Loucy (cell line): Measurements from ENCODE around the gene PGBD2.
A peak's percentile ranks its signal among the peaks of the same experiment; 100 is the strongest.
"Not testable (repeated sequence)": the region's sequence is repeated elsewhere in the genome, so short reads cannot be mapped to it uniquely, and the experiment has no call there.

Source experiments
- H2AFZ ChIP-seq: fragments of 200-600 bp; sonication (generic); 2 replicates; pipeline ENCODE4 v1.6.0; 2016; ENCODE audit warnings: antibody characterized with exemption, mild to moderate bottlenecking, low read length, moderate library complexity
- H3F3A ChIP-seq: fragments of 200-600 bp; 2 replicates; pipeline ENCODE4 v1.6.0; 2016; ENCODE audit warnings: antibody characterized with exemption, low read depth, mild to moderate bottlenecking
- H3K27me3 ChIP-seq: fragments of 200-600 bp; sonication (generic); 2 replicates; pipeline ENCODE4 v1.6.1; 2014; ENCODE audit warnings: low read length, mild to moderate bottlenecking; ENCODE audit not compliant: insufficient read depth, poor library complexity, severe bottlenecking
- H3K36me3 ChIP-seq: fragments of 200-600 bp; sonication (generic); 2 replicates; pipeline ENCODE4 v1.6.1; 2016; ENCODE audit warnings: low read length; ENCODE audit not compliant: insufficient read depth
- H3K4me1 ChIP-seq: fragments of 200-600 bp; sonication (generic); 2 replicates; pipeline ENCODE4 v1.5.1; 2014; ENCODE audit warnings: low read length, mild to moderate bottlenecking; ENCODE audit not compliant: insufficient read depth, poor library complexity, severe bottlenecking
- H3K4me2 ChIP-seq: fragments of 200-600 bp; sonication (generic); 2 replicates; pipeline ENCODE4 v1.6.0; 2014; ENCODE audit warnings: antibody characterized with exemption, low read length, low read depth, mild to moderate bottlenecking; ENCODE audit not compliant: poor library complexity, severe bottlenecking
- H3K4me3 ChIP-seq: fragments of 200-600 bp; sonication (generic); 2 replicates; pipeline ENCODE4 v1.5.1; 2014; ENCODE audit warnings: low read length, mild to moderate bottlenecking, mixed read lengths; ENCODE audit not compliant: poor library complexity, severe bottlenecking
- H3K79me2 ChIP-seq: fragments of 200-600 bp; sonication (generic); 2 replicates; pipeline ENCODE4 v1.6.1; 2014; ENCODE audit warnings: low read length; ENCODE audit not compliant: insufficient read depth
- H3K9ac ChIP-seq: fragments of 200-600 bp; sonication (generic); 2 replicates; pipeline ENCODE4 v1.6.0; 2014; ENCODE audit warnings: mild to moderate bottlenecking, low read depth, low read length, moderate library complexity; ENCODE audit not compliant: poor library complexity, severe bottlenecking
- H3K9me2 ChIP-seq: fragments of 200-600 bp; sonication (generic); replicated peaks from 2 replicates; pipeline ENCODE4 v1.6.1; 2016; ENCODE audit warnings: low read depth, low read length, mixed read lengths
- H3K9me3 ChIP-seq: fragments of 200-600 bp; sonication (generic); 2 replicates; pipeline ENCODE4 v1.6.1; 2014; ENCODE audit warnings: mild to moderate bottlenecking, antibody characterized with exemption, low read length, low read depth; ENCODE audit not compliant: insufficient read depth
- H4K20me1 ChIP-seq: fragments of 200-600 bp; sonication (generic); 2 replicates; pipeline ENCODE4 v1.6.0; 2014; ENCODE audit warnings: antibody characterized with exemption, low read length, mild to moderate bottlenecking; ENCODE audit not compliant: insufficient read depth, poor library complexity, severe bottlenecking
- CTCF ChIP-seq: fragments of 200-600 bp; sonication (generic); conservative IDR thresholded peaks from 2 replicates; pipeline ENCODE4 v1.5.1; 2014; ENCODE audit warnings: mild to moderate bottlenecking, antibody characterized with exemption, low read length
- EZH2phosphoT487 ChIP-seq: fragments of 200-600 bp; IDR thresholded peaks from 2 replicates; pipeline ENCODE4 v1.6.1; 2018; ENCODE audit warnings: antibody characterized with exemption, mild to moderate bottlenecking, moderate library complexity, borderline replicate concordance

Gene PGBD2

GRCh38 chr1:248885646-248886045, 20.4 kb upstream of the PGBD2 start:
- Histone ChIP-seq H3K4me2 (peak overlapping the region; percentile 58), H3F3A (0 out of 2 replicates have a peak, but pooled peaks cover 2% of the 10 kb centered on the region), H3K9me3 (no peaks in the 10 kb centered on the region), H3K36me3 (no peaks in the 10 kb centered on the region), H3K9ac (no peak overlapping the region), H3K4me3 (no peak overlapping the region), H3K79me2 (no peaks in the 10 kb centered on the region), H3K27me3 (no peaks in the 10 kb centered on the region), H2AFZ (no peak overlapping the region), H3K4me1 (peaks cover 57% of the 10 kb centered on the region), H4K20me1 (no peaks in the 10 kb centered on the region), H3K9me2 (no peaks in the 10 kb centered on the region)
- TF ChIP-seq EZH2phosphoT487: no peak
- TF ChIP-seq CTCF: no peak

- no peaks in the 10 kb centered on the region for H3K9me2 ChIP-seq
Observed at GRCh38 chr1:248886237-248886895, 19.7 kb upstream of the PGBD2 start.

GRCh38 chr1:248889914-248890243, 16.2 kb upstream of the PGBD2 start:
- not testable (repeated sequence) for H3K27me3 ChIP-seq, H3K79me2 ChIP-seq, H4K20me1 ChIP-seq, H2AFZ ChIP-seq, H3K4me3 ChIP-seq, H3K9me3 ChIP-seq, H3K36me3 ChIP-seq, H3F3A ChIP-seq, H3K9me2 ChIP-seq
- peak overlapping the region; percentile 29 for H3K9ac ChIP-seq
- peak overlapping the region; percentile 29 for H3K4me2 ChIP-seq
- peaks cover 66% of the 10 kb centered on the region for H3K4me1 ChIP-seq

More at GRCh38 chr1:248886237-248886895, 19.7 kb upstream of the PGBD2 start:
- no peaks in the 10 kb centered on the region for H4K20me1 ChIP-seq
- H3K9me3 ChIP-seq: no peaks in the 10 kb centered on the region
- no peaks in the 10 kb centered on the region for H3K36me3 ChIP-seq
- H3K9ac ChIP-seq: peak overlapping the region; percentile 62
- peak overlapping the region; percentile 87 for H2AFZ ChIP-seq
- H3K4me1 ChIP-seq: peaks cover 62% of the 10 kb centered on the region
- H3K79me2 ChIP-seq: no peaks in the 10 kb centered on the region
- peak overlapping the region; percentile 58 for H3K4me2 ChIP-seq
- 0 out of 2 replicates have a peak, but pooled peaks cover 2% of the 10 kb centered on the region for H3F3A ChIP-seq
- no peak for TF ChIP-seq EZH2phosphoT487
- TF ChIP-seq CTCF: no peak
- H3K27me3 ChIP-seq: no peaks in the 10 kb centered on the region
- peak overlapping the region; percentile 35 for H3K4me3 ChIP-seq
